ENCODE results near the gene RPN1.
"Not testable (repeated sequence)": the region's sequence is repeated elsewhere in the genome, so short reads cannot be mapped to it uniquely, and the experiment has no call there.

Gene RPN1

DNA sequence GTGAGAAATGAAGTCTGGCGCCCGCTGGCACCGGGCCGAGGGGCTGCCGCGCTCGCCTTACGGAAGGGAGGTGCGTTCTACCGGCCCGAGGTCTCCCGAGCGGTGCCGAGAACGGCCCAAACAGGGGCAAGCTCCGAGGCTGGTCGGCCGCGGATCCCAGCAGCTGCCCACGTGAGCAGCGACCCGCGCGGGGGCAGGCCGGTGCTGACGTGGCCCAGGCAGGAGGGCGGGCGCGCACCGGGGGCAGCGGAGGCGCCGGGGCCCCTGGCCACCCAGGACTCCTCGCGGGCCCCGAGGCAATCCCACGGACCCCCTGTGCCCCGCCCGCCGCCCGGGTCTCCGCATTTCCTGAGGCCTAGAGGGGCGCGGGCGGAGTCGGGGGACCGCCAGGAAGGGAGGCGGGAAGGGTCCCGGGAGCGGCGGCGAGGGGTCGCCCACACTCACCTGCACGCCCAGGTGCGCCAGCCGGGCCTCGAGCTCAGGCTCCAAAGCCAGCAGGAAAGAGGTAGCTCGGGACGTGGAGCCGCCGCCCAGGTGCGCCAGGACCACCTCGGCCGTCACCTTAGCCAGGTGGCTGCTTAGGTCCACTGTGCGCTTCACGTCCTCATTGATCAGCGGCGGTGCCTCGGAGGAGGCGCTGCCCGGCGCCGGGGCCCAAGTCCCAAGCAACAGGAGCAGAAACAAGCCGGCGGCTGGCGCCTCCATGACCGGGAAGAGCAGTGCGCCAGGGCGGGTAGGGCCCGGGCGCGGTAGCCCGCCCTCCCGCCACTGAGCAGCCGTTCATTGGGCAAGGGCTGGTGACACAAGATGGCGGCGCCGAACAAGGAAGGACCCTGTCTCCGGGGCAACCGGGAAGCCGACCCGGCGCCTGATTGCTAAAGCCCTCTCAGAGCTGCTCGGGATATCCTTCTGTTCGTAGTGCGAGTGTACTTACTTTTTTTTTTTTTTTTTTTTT, at the start of gene RPN1:
Gene RPN1, minus strand, starts transcription at position 723 of the 955 bp plus-strand sequence. Its CDS starts 18 bp downstream, at position 705.
- peak; percentile 89 for DNase-seq (ENCODE audit: low read depth)

DNA sequence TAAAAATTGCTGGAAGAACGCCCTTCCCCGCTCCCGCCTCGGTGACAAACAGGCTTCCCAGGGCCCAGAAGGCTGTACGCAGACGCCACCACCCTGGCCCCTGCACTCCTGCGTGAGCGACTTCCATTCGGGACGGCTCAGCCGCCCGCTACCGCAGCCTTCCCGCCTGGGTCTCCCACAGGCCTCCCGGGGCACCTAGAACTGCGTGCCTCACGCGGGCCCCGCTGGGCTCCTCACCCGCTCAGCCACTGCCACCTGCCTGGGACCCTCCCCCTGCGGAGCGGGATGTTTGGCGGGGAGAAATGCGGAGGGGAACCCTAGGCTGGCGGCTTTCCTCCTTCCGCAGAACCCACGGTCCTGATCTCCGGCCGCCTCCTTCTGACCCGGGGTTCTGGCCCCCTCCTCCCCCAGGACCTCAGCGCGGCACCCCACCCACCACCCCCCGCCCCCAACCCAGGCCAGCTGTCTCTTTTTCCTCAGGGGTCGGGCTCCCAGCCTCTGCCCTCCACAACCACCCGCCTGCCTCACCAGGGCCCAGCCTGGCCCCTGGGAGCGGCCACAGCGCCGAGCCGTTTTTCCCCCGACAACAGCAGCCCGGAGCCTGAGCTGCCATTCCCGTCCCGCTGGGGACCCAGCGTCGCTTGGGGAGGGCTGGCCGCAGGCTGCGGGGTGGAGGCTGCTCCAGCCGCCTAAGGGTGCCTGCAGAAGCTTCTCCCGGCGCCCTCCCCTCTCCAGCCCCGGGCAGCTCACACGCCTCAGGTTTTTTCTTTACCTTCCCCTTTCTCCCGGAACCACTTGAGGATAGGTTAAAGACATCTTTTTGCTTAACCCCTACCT, 47.8 kb upstream of the RPN1 start:
- DNase-seq (ENCODE audit: low read depth) = no peak

DNA sequence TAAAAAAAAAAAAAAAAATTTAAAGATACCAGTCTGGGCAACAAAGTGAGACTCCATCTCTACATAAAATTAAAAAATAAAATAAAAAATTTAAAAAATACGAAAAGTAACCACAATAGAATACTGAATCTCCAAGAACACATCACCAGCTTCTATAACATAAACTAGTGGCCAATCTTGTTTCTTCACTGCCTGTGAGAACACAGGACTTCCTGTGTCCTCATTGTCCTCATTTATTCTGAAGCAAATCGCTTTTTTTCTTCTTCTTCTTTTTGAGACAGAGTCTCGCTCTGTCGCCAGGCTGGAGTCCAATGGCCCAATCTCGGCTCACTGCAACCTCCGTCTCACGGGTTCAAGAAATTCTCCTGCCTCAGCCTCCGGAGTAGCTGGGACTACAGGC, 46.7 kb upstream of the RPN1 start:
- no peak for DNase-seq (ENCODE audit: low read depth)

DNA sequence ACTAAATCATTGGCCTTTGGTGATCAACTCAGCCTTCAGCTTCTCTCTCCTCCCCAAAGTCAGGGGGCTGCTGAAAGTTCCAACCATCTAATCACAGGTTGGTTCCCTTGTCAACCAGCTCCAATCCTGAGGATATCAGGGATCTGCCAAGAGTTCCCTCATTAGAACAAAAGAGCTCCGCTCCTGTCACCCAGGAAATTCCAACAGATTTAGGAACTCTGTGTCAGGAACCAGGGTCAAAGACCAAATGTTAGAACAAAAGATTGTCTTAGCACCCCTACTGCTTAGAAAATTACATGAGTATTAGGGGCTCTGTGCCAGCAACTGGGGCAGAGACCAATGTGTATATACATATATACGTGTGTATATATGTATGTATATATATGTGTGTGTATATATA, 43.1 kb upstream of the RPN1 start:
- no peak for DNase-seq (ENCODE audit: low read depth)

DNA sequence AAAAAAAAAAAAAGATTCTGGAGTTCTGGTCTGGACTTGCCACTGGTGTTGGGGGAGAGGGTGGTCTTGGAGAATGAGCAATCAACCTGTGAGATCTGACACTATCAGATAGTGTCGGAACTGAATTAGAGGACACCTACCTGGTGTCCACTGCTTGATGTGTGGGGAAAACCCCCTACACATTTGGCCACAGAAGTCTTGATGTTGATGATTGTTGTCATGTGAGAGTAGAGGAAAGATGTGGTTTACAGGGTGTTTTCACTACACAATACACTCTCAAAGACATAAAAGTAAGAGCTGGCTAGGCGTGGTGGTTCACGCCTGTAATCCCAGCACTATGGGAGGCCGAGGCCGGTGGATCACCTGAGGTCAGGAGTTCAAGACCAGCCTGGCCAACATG, 38.4 kb upstream of the RPN1 start:
- DNase-seq (ENCODE audit: low read depth) = no peak

DNA sequence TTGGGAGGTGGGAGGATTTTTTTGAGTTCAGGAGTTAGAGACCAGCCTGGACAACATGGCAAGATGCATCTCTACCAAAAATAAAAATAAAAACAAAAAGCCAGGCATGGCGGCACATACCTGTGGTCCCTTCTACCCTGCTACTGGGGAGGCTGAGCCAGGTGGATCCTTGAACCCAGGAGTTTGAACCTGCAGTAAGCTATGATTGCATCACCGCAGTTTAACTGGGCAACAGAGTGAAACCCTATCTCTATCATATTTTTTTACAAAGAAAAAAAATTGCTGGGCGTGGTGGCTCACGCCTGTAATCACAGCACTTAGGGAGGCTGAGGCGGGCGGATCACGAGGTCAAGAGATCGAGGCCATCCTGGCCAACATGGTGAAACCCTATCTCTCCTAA, 35.8 kb upstream of the RPN1 start:
- DNase-seq (ENCODE audit: low read depth) = no peak

DNA sequence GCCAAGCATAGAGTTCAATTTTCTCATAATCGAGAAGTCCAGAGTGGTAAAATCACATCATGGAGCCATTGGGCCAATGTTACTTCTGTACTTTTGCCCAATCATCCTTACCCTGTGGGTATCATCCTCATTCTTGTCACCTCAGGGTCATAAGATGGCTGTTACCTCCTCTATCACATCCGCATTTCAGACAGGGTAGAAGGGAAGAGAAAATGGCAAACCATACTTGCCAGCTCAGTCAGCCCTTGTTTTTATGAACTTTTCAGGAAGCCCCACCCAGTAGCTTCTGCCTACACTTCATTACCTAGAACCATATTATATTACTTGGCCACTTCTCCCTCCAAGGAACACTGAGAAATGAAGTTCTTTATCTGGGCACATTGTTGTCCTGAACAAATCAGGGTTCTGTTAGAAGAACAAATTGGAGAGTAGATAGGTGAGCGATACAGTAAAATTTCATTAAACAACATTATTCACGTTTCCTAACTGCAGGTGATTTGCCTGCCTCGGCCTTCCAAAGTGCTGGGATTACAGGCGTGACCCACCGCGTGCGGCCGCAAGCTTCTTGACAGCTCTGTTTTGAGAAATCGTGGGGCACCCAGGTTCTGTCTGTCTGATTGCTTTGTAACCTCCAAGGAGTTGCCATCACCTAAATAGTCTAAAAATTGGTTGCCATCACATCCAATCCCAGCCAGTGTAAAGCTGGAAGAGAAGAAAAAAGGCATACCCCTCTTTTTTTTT, 34.5 kb upstream of the RPN1 start:
- DNase-seq (ENCODE audit: low read depth) = no peak

DNA sequence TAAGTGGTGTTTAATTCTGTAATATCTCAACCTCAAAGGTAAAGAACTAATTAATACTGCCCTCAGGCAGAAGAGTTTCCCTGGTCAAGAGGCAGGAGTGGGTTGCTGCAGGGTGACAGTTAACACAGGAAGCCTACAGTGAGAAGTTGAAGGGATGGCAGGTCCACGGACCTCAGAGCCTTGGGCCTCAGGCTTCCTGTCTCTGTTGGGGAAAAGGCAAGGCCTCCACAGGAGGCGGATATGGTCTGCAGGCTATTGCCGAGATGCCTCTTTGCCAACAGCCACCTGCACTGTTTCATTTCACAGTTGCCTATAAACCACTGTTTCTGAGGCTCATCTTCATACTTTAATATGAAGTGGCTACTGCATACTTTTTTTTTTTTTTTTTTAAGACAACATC, 33.3 kb upstream of the RPN1 start:
- DNase-seq (ENCODE audit: low read depth) = no peak

DNA sequence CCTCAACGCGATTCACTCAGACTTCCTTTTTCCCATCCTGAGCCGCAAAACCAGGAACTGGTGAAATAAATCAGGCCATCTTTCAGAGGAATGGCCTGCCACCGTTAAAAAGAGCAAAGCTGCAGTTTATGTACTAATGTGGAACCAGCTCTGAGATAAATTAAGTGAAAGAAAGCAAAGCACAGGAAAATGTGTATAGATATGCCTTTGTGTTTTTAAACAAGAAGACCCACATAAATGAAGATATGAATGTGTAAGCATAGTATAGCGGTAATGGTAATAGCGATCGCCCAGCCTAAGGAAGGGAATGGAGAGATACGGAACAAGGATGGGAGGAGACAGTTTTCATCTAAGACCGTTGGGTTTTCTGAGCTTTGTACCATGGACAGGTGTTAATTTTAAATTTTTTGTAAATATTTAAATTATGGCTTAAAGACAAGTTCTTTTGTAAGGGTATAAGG, 30.8 kb upstream of the RPN1 start:
- no peak for DNase-seq (ENCODE audit: low read depth)

DNA sequence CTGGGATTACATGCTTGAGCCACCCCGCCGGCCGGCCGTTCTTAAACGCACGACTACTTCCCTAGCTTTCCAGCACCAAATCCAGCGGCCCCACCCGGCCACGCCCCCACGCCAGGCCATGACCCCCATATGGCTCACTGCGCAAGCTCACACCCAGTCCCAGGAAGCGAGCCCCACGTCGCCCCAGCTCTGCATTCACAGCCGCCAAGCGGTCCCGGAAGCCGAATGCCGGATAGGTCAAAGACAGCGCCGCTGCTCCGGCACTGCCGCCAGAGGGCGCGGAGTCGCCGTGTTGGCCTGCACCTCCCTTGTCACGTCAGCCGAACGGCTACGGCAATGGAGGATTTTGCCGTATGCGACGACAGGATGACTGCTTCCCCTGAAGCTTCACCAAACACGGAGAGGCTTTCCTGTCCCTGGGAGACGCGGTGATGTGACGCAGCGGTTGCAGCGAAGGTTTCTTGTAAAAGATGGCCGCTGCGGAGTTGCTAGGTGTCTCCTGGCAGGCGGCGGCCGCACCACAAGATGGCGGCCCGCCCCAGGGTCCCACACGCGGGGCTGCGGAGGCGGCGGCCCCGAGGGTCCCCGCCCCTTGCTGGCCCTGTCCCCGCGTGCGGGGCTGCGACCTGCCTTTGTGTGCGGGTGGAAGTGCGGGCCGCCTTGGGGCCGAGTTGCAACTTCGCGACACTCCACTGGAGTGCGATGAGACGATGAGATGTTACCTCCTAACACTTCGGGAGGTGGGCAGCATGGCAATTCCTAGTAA, 30.2 kb upstream of the RPN1 start:
- peak; percentile 98 for DNase-seq (ENCODE audit: low read depth)

DNA sequence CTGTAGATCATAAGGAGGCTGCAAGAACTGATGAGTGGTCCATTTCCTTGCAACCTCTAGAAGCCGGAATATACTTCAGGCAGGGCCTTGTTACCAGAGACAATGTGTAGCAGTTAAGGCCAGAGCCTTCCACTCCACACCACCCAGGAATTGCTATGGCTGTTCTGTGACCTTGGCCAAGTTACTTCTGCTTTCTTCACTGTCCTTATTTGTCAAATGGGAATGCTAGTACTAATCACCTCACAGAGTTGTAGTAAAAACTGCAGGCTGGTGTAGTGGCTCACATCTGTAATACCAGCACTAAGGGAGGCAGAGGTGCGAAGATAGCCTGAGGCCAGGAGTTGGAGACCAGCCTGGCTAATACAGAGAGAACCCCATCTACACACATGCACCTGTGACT, 28.7 kb upstream of the RPN1 start:
- no peak for DNase-seq (ENCODE audit: low read depth)

DNA sequence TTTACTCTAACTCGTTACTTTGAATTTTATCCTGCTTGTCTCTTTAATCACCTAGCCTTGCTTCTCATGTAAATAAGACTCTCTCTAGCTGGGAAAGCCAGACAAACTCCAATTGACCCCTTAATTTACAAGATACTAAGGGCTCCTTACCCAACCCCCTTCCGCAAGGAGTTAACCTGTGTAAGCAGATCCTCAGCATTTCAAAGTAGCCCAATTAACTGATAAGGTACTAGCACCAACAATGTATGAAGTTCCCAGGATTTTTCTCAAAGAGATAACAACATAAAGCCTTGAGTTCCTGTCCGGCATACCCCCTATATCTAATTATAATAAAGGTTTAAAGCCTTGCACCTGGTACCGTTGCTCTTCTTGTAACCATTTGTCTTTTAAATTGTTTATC, 25.2 kb upstream of the RPN1 start:
- DNase-seq (ENCODE audit: low read depth) = not testable (repeated sequence)

DNA sequence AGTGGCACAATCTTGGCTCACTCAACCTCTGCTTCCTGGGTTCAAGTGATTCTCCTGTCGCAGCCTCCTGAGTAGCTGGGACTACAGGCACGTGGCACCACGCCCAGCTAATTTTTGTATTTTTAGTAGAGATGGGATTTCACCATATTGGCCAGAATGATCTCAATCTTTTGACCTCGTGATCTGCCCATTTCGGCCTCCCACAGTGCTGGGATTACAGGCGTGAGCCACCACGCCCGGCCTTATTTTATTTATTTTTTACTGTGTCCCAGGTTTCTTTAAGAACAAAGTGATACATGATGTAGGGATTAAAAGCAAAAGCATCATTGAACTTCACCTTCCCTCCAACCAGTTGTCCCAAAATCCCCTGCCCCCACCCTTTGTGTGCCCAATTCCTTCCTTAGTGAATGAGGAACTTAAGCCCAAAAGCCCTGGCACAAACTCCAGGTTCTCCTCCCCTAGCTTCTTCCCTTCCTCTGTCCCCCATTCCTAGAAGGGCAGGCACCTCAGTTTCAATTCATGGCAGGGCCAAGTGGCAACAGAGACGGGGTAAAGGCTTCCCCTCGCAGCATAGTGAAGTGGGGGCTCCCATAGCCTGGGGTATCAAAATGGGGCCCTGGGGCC, 23.7 kb upstream of the RPN1 start:
- no peak for DNase-seq (ENCODE audit: low read depth)

DNA sequence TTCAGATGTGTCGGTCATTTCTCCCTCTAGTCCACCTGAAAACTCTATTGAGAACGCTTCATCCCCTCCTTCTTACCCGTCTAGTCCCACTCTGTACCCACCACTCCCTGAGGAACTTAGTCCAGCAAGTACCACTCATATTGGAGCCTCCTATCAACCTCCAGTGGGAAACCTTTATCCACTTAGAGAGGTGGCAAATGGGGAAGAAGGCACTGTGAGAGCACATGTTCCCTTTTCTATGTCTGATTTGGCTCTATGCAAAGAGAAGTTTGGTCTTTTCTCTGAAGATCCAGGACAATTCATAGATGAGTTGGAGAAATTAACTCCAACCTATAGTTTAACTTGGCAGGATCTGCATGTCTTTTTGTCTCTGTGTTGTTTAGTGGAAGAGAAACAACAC, 17.0 kb upstream of the RPN1 start:
- DNase-seq (ENCODE audit: low read depth) = no peak

DNA sequence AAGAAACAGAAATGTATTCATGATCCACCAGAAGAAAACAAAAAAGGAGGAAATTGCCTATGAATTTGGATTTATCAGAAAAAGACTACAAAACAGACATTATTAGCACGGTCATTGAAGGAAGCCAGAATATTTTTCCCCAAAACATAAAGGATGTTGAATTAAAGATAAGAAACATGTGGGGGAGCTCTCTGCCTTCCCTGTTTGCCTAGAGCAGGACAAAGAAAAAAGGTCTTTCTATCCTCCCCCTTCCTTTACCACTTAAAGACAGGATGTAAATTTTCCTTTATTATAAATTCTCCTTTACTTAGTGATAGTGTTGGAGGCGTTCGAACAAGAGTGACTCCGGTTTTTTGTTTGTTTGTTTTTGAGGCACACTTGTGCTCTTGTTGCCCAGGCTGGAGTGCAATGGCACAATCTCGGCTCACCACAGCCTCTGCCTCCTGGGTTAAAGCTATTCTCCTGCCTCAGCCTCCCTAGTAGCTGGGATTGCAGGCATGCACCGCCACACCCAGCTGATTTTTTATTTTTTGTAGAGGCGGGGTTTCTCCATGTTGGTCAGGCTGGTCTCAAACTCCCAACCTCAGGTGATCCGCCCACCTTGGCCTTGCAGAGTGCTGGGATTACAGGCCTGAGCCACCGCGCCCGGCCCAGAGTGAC, 14.9 kb upstream of the RPN1 start:
- DNase-seq (ENCODE audit: low read depth) = no peak

DNA sequence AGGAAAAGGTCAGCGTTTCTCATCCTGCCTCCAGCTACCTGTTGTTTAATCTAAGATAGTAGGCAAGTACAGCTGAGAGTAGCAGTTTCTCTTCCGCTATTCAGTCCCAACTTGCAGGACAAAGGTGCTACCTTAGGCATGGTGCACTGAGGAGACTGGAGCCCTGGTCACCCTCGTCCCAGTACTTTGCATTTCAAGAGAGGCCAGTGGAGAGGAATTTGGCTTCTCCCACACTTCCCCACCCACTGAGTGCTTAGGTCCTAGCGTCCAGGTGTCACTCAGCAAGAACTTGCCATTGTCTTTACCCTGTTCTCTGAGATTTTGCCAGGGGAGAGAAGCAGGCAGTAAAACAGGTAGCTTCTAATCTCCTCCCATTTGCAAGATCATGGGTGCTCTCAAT, 12.5 kb upstream of the RPN1 start:
- DNase-seq (ENCODE audit: low read depth) = no peak

DNA sequence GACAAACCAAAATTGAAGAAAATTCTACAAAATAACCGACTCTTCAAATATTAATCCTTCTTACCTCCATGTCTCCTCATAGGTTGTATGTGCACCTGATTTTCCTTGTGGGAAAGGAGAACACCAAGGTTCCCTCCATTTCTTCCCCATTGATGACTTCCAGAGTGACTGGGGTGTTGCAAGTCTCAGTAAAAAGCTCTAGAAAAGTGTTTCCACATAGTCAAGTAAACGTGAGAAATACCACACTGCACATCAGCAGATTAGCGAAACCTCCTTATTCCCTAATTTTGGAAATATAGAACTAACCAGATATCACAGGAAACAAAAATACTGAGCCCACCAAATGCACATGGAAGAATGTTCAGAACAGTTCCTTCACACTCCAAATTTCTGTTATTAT, 4.9 kb upstream of the RPN1 start:
- DNase-seq (ENCODE audit: low read depth) = no peak

DNA sequence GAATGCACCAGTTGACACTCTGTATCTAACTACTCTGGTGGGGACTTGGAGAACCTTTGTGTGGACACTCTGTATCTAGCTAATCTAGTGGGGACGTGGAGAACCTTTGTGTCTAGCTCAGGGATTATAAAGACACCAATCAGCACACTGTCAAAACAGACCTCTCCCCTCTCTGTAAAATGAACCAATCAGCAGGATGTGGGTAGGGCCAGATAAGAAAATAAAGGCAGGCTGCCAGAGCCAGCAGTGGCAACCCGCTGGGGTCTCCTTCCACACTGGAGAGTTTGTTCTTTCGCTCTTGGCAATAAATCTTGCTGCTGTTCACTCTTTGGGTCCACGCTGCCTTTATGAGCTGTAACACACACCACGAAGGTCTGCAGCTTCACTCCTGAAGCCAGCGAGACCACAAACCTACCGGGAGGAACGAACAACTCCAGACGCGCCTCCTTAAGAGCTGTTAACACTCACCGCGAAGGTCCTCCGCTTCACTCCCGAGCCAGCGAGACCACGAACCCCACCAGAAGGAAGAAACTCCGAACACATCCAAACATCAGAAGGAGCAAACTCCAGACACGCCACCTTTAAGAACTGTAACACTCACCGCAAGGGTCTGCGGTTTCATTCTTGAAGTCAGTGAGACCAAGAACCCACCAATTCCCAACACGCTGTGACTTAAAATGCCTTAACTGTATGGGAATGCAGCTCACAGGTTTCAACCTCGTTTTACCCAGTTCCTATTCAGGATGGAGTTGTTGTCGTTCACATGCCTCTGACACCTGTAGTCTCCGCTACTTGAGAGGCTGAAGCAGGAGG, 3.6 kb upstream of the RPN1 start:
- not testable (repeated sequence) for DNase-seq (ENCODE audit: low read depth)

DNA sequence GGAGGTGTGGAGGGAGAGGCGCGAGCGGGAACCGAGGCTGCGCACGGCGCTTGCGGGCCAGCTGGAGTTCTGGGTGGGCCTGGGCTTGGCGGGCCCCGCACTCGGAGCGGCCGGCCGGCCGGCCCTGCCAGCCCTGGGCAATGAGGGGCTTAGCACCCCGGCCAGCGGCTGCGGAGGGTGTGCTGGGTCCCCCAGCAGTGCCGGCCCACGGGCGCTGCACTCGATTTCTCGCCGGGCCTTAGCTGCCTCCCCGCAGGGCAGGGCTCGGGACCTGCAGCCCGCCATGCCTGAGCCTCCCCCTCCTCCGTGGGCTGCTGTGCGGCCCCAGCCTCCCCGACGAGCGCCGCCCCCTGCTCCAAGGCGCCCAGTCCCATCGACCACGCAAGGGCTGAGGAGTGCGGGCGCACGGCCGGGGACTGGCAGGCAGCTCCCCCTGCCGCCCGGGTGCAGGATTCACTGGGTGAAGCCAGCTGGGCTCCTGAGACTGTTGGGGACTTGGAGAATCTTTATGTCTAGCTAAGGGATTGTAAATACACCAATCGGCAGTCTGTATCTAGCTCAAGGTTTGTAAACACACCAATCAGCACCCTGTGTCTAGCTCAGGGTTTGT, 2.9 kb upstream of the RPN1 start:
- DNase-seq (ENCODE audit: low read depth) = not testable (repeated sequence)

All from stromal cell of bone marrow (primary cell).